Activated T-cell treated with anti-CD3 and anti-CD28 coated beads, Interleukin-2, amount 50 U/mL, for 72 hours (primary cell): ENCODE data around the gene IL1RAP. TPM values are rescaled to one million over a fixed set of nuclear protein-coding genes. Genes with fewer than 3 reads are reported as not detected.
"Not testable (repeated sequence)": the region's sequence is repeated elsewhere in the genome, so short reads cannot be mapped to it uniquely, and the experiment has no call there.

Experiments used
- ATAC-seq, 2 donors: fragments of 150-1000 bp; cut with Tn5 transposase; replicated peaks in 1 of 2; 2 replicates each; pipeline ENCODE4 v1.10.0; 2021; ENCODE audit warnings: moderate library complexity in 2 of 2, mild to moderate bottlenecking in 1 of 2
- DNase-seq, 2 donors: peaks; one replicate each; pipeline ENCODE4 v3.0.0; 2021 to 2022; ENCODE audit warnings: mixed read lengths in 1 of 2
- H3K27ac Mint-ChIP-seq: one replicate; pipeline ENCODE4 v1.8.0; 2022; ENCODE audit warnings: mild to moderate bottlenecking, moderate library complexity, mixed read lengths
- H3K27me3 Mint-ChIP-seq: one replicate; pipeline ENCODE4 v1.8.0; 2022; ENCODE audit warnings: low read depth, mixed read lengths
- H3K36me3 Mint-ChIP-seq, 2 donors: one replicate each; pipeline ENCODE4 v1.8.0; 2022; ENCODE audit warnings: mixed read lengths in 2 of 2, mild to moderate bottlenecking in 1 of 2; ENCODE audit not compliant: insufficient read depth in 2 of 2
- H3K4me1 Mint-ChIP-seq: one replicate; pipeline ENCODE4 v1.8.0; 2022; ENCODE audit warnings: low read depth, mixed read lengths
- H3K4me3 Mint-ChIP-seq, 2 donors: one replicate each; pipeline ENCODE4 v1.8.0; 2022; ENCODE audit warnings: mild to moderate bottlenecking in 2 of 2, mixed read lengths in 2 of 2, moderate library complexity in 2 of 2
- H3K9me3 Mint-ChIP-seq, 2 donors: one replicate each; pipeline ENCODE4 v1.8.0; 2022; ENCODE audit warnings: mixed read lengths in 2 of 2
- total RNA-seq, 2 donors: library from RNA; stranded (reverse); gene quantifications; one replicate each; pipeline ENCODE4 v1.2.3, GENCODE V29; 2022

The IL1RAP gene
- total RNA-seq, 2 donors from 2014 or later: 14.1 to 20.3 TPM

DNA sequence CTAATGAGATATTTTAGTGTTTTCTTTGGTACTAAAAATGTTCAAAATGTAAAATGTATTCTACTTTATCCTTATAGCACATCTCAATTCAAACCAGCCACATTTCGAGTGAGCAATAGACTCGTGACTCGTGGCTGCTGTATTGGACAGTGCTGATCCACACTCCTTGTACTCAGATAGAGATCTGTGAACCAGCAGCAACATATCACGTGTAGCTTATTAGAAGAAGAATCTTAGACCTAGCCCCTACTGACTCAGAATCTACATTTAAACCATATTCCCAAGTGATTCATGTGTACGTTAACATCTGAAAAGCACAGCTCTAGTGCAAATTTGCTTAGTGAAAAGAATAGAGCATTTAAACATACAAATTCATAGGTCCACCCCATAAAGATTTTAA is 130.9 kb downstream of the IL1RAP start:
- Mint-ChIP-seq H3K9me3 (no peaks in the 10 kb centered on the region), H3K4me3 (no peak overlapping the region), H3K27me3 (no peaks in the 10 kb centered on the region), H3K27ac (no peak overlapping the region), H3K4me1 (no peaks in the 10 kb centered on the region), H3K36me3 (peaks cover 4 to 8% of the 10 kb centered on the region in 2 donors)
- ATAC-seq (no peak), DNase-seq (no peak)

DNA sequence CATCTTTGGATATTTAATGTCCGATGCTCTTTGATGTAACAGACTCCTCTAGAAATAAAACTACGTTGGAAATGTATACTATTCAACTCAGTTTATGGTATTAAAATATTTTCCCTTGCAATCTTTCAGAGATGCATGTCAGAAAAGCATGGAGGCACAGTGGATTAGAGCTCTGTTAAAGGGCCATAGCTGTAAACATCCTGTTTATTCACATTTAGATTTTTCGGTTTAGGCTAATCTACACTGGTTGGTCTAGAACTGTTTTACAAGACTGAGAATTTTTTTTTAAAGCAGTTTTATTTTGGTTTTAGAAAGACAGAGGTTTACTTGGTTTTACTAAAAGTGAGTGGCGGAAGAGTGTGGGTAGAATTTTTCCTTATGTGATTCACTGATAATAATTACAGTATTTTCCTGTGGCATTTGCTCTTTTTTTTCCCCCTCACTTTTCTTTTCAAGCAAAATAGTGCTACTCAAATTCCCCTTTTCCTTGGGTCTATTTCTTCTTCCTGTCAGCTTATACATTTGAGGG is 132.1 kb downstream of the IL1RAP start:
- no peaks in the 10 kb centered on the region for H3K9me3 Mint-ChIP-seq
- H3K27ac Mint-ChIP-seq: no peak overlapping the region
- ATAC-seq: no peak
- H3K27me3 Mint-ChIP-seq: no peaks in the 10 kb centered on the region
- H3K36me3 Mint-ChIP-seq: peaks cover 4 to 6% of the 10 kb centered on the region in 2 donors
- no peak overlapping the region for H3K4me3 Mint-ChIP-seq
- no peaks in the 10 kb centered on the region for H3K4me1 Mint-ChIP-seq
- DNase-seq: no peak

DNA sequence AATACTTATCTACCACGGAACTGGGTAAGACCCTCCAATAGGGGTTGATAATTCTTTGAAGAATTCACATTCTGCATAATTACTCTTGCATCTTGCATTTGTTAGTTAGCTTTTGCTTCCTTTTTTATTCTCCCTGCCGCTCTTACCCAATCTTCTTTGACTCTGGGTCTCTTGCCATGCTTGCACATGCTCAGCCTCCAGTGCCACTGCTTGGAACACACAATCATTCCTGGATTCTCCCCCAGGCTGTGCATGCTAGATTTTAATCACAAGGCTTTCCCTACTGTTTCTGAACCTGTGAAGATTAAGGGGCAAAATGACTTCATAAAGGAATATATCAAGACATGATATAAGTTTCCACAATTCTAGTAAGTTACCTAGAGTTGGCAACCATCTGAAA is 133.1 kb downstream of the IL1RAP start:
- H3K9me3 Mint-ChIP-seq: no peaks in the 10 kb centered on the region
- no peaks in the 10 kb centered on the region for H3K27me3 Mint-ChIP-seq
- ATAC-seq (no peak), DNase-seq (no peak)
- no peaks in the 10 kb centered on the region for H3K4me1 Mint-ChIP-seq
- H3K27ac Mint-ChIP-seq: no peak overlapping the region
- H3K4me3 Mint-ChIP-seq: no peak overlapping the region
- H3K36me3 Mint-ChIP-seq: peaks cover 4 to 6% of the 10 kb centered on the region in 2 donors

DNA sequence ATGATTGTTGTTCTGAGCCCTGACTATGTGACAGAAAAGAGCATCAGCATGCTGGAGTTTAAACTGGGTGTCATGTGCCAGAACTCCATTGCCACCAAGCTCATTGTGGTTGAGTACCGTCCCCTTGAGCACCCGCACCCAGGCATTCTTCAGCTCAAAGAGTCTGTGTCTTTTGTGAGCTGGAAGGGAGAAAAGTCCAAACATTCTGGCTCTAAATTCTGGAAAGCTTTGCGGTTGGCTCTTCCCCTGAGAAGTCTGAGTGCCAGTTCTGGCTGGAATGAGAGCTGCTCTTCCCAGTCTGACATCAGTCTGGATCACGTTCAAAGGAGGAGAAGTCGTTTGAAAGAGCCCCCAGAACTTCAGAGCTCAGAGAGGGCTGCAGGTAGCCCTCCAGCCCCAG is 142.0 kb downstream of the IL1RAP start:
- no peak for ATAC-seq
- H3K36me3 Mint-ChIP-seq: no peaks in the 10 kb centered on the region
- DNase-seq: no peak

DNA sequence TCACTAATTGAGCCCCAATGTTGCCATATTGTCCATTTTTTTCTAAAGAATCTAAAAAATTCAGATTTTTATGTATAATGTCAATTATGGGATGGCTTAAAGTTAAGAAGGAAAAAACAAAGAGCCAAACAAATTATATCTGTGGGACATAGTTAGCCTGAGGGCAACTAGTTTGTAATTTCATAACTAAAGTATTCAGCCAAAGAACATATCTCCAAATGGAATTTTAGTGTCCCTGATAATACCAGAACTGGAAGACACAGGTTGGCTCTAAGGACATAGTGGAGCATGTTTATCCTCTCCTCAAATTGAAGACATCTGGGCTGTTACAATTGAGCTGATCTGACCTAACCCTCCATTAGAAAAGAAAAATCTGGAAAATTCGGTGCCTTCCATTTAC is 144.2 kb downstream of the IL1RAP start:
- ATAC-seq (no peak), DNase-seq (no peak)
- no peak overlapping the region for H3K4me3 Mint-ChIP-seq
- no peaks in the 10 kb centered on the region for H3K9me3 Mint-ChIP-seq
- no peak overlapping the region for H3K27ac Mint-ChIP-seq
- no peaks in the 10 kb centered on the region for H3K36me3 Mint-ChIP-seq
- H3K27me3 Mint-ChIP-seq: peaks cover 35% of the 10 kb centered on the region
- H3K4me1 Mint-ChIP-seq: no peaks in the 10 kb centered on the region

More for the DNA sequence above, 142.0 kb downstream of the IL1RAP start:
- no peak overlapping the region for H3K4me3 Mint-ChIP-seq
- no peak overlapping the region for H3K27ac Mint-ChIP-seq
- no peaks in the 10 kb centered on the region for H3K9me3 Mint-ChIP-seq
- H3K4me1 Mint-ChIP-seq: no peaks in the 10 kb centered on the region
- peaks cover 25% of the 10 kb centered on the region for H3K27me3 Mint-ChIP-seq

DNA sequence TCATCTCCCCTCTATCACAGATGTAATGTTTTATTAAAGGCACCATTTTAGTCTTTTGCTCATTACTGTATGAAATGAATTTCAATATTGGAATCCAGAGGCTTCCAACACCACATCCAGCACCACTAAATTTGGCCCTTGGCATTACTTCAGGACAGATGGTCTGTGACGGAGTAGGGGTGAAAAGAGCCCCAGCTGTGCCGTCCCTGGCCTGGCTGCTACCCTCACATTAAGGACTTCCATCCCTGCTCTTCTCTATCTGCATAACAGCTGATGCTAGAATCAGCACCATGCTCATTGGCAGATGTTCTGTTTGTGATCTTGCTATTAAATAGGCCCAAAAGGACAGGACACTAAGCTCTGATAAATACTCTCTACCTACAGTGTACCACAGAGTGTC is 152.9 kb downstream of the IL1RAP start:
- Mint-ChIP-seq H3K4me1 (no peaks in the 10 kb centered on the region), H3K4me3 (no peak overlapping the region), H3K27me3 (peaks cover 40% of the 10 kb centered on the region), H3K36me3 (no peaks in the 10 kb centered on the region), H3K9me3 (peaks cover 0 to 2% of the 10 kb centered on the region in 2 donors), H3K27ac (no peak overlapping the region)
- ATAC-seq (no peak), DNase-seq (no peak)

DNA sequence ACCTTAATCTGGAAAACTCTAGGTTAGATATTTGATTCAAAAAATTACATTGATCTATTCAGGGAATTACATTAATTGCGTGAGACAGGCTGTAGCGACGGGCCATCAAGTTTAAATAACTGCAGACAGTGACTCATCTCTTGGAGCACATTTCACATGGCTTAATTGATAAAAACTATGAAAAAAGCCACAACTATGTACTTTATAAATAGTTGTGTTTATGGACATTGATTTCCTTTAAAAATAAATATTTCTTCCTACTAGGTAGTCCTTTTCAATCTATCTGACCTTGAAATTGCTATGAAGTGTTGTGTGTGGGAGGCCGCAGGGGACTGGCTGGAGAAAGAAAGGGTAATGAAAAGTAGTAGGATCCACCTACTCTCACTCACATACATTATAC is 157.8 kb downstream of the IL1RAP start:
- H3K4me3 Mint-ChIP-seq: no peak overlapping the region
- no peak overlapping the region for H3K27ac Mint-ChIP-seq
- ATAC-seq (no peak), DNase-seq (no peak)
- no peaks in the 10 kb centered on the region for H3K4me1 Mint-ChIP-seq
- peaks cover 0 to 2% of the 10 kb centered on the region in 2 donors for H3K9me3 Mint-ChIP-seq
- H3K27me3 Mint-ChIP-seq: peaks cover 10% of the 10 kb centered on the region
- no peaks in the 10 kb centered on the region for H3K36me3 Mint-ChIP-seq

DNA sequence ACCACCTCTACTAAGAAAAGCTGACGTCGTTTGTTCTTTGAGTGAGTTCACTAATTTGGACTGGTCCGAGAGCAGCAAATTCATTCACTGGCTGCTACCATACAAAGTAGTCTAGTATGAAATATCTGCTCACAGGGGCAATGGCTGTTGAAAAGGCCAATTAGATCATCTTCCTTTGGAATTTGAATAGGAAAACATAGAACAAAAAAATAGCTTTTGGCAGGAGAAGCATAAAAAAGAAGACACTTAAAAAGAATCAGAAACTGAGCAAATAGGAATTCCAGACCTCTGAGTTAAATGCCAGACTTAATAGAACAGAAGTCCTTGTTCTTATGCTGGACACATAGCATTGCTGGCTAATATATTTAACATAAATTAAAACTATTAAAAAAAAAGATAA is 159.3 kb downstream of the IL1RAP start:
- H3K4me3 Mint-ChIP-seq: no peak overlapping the region

DNA sequence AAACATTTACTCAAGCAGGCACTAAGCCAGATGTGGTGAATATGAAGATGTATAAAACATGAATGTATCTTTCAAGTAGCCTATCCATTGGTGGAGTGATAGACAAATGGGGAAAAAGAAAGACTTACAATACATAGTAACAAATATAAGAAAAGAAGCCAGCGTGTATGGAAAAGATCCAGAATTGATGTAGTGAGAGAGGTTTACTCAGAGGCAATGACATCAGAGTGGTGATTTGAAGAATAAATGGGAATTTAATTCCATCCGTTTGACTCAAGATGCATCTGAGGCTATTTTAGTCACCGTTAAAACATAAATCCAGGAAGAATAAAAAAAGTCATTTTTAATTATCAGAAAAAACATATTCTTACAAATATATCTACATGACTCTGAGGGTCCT is 162.6 kb downstream of the IL1RAP start:
- H3K4me1 Mint-ChIP-seq: no peaks in the 10 kb centered on the region
- H3K27ac Mint-ChIP-seq: no peak overlapping the region
- DNase-seq (no peak), ATAC-seq (no peak)
- peaks cover 17% of the 10 kb centered on the region for H3K27me3 Mint-ChIP-seq
- peaks cover 3 to 4% of the 10 kb centered on the region in 2 donors for H3K9me3 Mint-ChIP-seq
- peaks cover 0 to 4% of the 10 kb centered on the region in 2 donors for H3K36me3 Mint-ChIP-seq
- H3K4me3 Mint-ChIP-seq: no peak overlapping the region

More for the DNA sequence above, 159.3 kb downstream of the IL1RAP start:
- peaks cover 0 to under 1% of the 10 kb centered on the region in 2 donors for H3K36me3 Mint-ChIP-seq
- peaks cover 10% of the 10 kb centered on the region for H3K27me3 Mint-ChIP-seq
- H3K4me1 Mint-ChIP-seq: no peaks in the 10 kb centered on the region
- ATAC-seq: no peak
- no peak for DNase-seq
- no peak overlapping the region for H3K27ac Mint-ChIP-seq
- H3K9me3 Mint-ChIP-seq: peaks cover 2 to 3% of the 10 kb centered on the region in 2 donors

DNA sequence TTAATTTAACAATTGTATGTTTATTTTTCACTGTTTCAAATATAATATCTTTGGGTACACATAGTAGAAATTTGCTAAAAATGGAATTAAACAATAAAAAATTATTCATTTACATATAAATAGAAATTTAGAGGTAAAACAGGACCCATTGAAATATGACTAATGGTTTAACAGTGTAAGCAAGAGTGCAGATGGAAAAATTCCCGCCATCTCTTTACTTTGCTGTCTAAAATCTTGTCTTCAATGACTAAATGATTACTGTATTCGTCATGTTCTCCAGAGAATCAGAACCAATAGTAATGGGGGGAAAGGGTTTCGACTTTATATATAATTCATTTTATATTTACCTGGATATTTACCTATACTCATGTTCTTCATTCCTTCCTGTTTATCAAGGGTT is 163.1 kb downstream of the IL1RAP start:
- DNase-seq (no peak), ATAC-seq (no peak)
- Mint-ChIP-seq H3K27me3 (peaks cover 21% of the 10 kb centered on the region), H3K9me3 (peaks cover 3 to 4% of the 10 kb centered on the region in 2 donors), H3K27ac (no peak overlapping the region), H3K36me3 (peaks cover 0 to 4% of the 10 kb centered on the region in 2 donors), H3K4me1 (no peaks in the 10 kb centered on the region), H3K4me3 (no peak overlapping the region)

DNA sequence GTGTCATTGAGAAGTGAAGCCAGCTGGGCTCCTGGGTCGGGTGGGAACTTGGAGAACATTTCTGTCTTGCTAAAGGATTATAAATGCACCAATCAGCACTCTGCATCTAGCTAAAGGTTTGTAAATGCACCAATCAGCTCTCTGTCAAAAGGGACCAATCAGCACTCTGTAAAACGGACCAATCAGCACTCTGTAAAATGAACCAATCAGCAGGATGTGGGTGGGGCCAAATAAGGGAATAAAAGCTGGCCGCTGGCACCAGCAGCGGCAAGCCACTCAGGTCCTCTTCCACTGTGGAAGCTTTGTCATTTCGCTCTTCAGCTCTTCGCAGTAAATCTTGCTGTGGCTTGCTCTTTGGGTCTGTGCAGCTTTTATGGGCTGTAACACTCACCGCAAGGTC is 164.0 kb downstream of the IL1RAP start:
- not testable (repeated sequence) for ATAC-seq, H3K36me3 Mint-ChIP-seq, H3K9me3 Mint-ChIP-seq, DNase-seq, H3K27ac Mint-ChIP-seq, H3K4me1 Mint-ChIP-seq, H3K4me3 Mint-ChIP-seq
- peaks cover 21% of the 10 kb centered on the region for H3K27me3 Mint-ChIP-seq

DNA sequence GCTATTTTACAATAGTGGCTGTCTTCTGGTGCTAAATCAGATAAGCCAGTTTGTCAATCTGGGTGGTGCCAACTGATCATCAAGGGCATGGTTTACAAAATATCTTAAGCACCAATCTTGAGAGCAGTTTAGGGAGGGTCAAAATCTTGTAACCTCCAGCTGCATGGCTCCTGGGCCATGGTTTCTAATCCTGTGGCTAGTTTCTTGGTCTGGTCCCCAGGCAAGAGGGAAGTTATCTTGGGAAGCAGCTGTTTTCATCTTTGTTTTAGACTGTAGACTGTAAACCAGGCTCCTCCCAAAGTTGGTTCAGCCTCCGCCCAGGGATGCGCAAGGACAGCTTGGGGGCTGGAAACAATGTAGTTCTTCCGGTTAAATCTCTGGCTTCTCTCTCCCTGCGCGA is 166.8 kb downstream of the IL1RAP start:
- ATAC-seq (no peak), DNase-seq (no peak)
- peaks cover 3 to 4% of the 10 kb centered on the region in 2 donors for H3K9me3 Mint-ChIP-seq
- H3K4me3 Mint-ChIP-seq: no peak overlapping the region
- no peaks in the 10 kb centered on the region for H3K4me1 Mint-ChIP-seq
- H3K27me3 Mint-ChIP-seq: peaks cover 21% of the 10 kb centered on the region
- peaks cover 0 to 4% of the 10 kb centered on the region in 2 donors for H3K36me3 Mint-ChIP-seq
- no peak overlapping the region for H3K27ac Mint-ChIP-seq

DNA sequence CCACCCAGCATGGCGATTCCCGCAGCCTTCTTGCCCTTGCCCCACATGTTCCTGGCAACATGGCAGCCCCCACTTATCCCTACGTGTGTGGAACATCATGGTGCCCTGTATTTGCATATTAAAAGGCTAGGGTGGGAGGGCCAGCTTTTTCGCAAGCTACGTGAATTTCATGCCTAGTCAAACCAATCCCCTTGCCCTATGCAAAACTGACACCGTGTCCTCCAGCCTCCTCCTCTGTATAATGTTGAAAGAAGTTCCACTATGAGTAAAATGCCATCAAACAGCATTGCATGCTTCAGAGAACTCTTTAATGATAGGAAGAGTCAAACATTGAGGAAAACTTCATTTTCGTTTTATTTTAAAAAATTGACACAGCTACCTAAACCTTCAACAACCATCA is 170.9 kb downstream of the IL1RAP start:
- no peak overlapping the region for H3K27ac Mint-ChIP-seq
- DNase-seq: no peak
- H3K9me3 Mint-ChIP-seq: peaks cover 2 to 3% of the 10 kb centered on the region in 2 donors
- no peak for ATAC-seq
- peaks cover 23% of the 10 kb centered on the region for H3K27me3 Mint-ChIP-seq
- no peak overlapping the region for H3K4me3 Mint-ChIP-seq
- H3K4me1 Mint-ChIP-seq: no peaks in the 10 kb centered on the region
- peaks cover 0 to 5% of the 10 kb centered on the region in 2 donors for H3K36me3 Mint-ChIP-seq

DNA sequence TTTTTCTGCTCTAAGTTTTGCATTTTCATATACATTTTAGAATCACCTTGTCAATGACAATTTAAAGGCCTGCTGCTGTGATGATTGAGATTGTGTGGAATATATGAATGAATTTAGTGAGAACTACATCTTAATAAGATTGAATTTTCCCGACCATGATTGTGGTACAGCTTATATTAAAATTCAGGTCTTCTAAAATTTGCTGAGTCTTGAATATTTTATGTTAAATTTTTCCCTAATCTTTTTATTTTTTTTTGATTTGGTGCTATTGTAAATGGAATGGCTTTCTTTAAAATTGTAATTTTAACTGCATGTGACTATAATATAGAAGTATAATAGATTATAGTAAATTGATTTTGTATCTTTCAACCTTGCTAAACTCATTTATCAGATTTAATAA is 172.1 kb downstream of the IL1RAP start:
- Mint-ChIP-seq H3K4me1 (no peaks in the 10 kb centered on the region), H3K36me3 (peaks cover 0 to 5% of the 10 kb centered on the region in 2 donors), H3K27me3 (peaks cover 20% of the 10 kb centered on the region), H3K9me3 (peaks cover 2 to 3% of the 10 kb centered on the region in 2 donors), H3K4me3 (no peak overlapping the region), H3K27ac (no peak overlapping the region)
- DNase-seq: no peak
- ATAC-seq: no peak
